Motor neuron (in vitro differentiated cells): ENCODE results near the gene C1QB. TPM values are rescaled to one million over a fixed set of nuclear protein-coding genes. Genes with fewer than 3 reads are reported as not detected.
"Not testable (repeated sequence)": the region's sequence is repeated elsewhere in the genome, so short reads cannot be mapped to it uniquely, and the experiment has no call there.

Experiments
- ATAC-seq, 8 experiments: fragments of 200-7000 bp; cut with Tn5 transposase; replicated peaks in 6 of 8; 2 replicates each; pipeline ENCODE4 v1.8.0; 2021; ENCODE audit warnings: mild to moderate bottlenecking in 8 of 8, moderate library complexity in 8 of 8
- H3K27ac ChIP-seq, 2 donors: fragments of 250-450 bp; sonication (Bioruptor Pico); 2 replicates each; pipeline ENCODE4 v1.9.0; 2021; ENCODE audit warnings: antibody characterized with exemption in 2 of 2, mild to moderate bottlenecking in 2 of 2, moderate library complexity in 1 of 2
- H3K4me1 ChIP-seq, 2 donors: fragments of 250-450 bp; sonication (Bioruptor Pico); replicated peaks in 1 of 2; 2 replicates each; pipeline ENCODE4 v1.6.1; 2021; ENCODE audit warnings: antibody characterized with exemption in 2 of 2, mild to moderate bottlenecking in 2 of 2, moderate library complexity in 1 of 2
- H3K4me3 ChIP-seq, 5 donors: fragments of 250-450 bp; sonication (Bioruptor Pico); 2 replicates each; pipeline ENCODE4 v1.9.0; 2021; ENCODE audit warnings: antibody characterized with exemption in 5 of 5, mild to moderate bottlenecking in 5 of 5, moderate library complexity in 4 of 5
- WGBS, 10 experiments: fragments of 450-650 bp; shearing (Covaris generic); methylation state at CpG; one replicate each; pipeline ENCODE4 v1.0.0; 2022; 5-methylcytosine and 5-hydroxymethylcytosine counted together
- in situ Hi-C, 9 experiments: fragments of 400-800 bp; cut with MboI; loops; one replicate each; pipeline ENCODE4 v1.15.0; 2021; ENCODE audit warnings: low sequenced_read_pairs in 9 of 9, low pct_unique_long_range_greater_than_20kb in 2 of 9; ENCODE audit not compliant: unreplicated experiment in 9 of 9
- total RNA-seq, 8 experiments: library from RNA; unstranded; fragments of 300-600 nt; gene quantifications; 2 replicates each; pipeline versions ENCODE4 v1.2.3 to v1.2.4, GENCODE V29; 2022

The C1QB gene
- total RNA-seq, 8 experiments from 2014 or later = 0.38 to 0.61 TPM; not detected in 6

- in situ Hi-C loops = loop anchor here in 3 of 9 experiments (25.0 kb wide), 1 partner anchor 533 kb away; no protein-coding TSS in a partner anchor
- no peak overlapping the region for H3K27ac ChIP-seq
- 34 to 100% (median 52%) methylated on average over 1 to 5 of the region's 5 CpGs; no CpG with 5 or more reads in 1 of the 10 experiments for WGBS, 10 experiments
- no peak overlapping the region for H3K4me3 ChIP-seq
- H3K4me1 ChIP-seq = peaks cover 0 to 13% of the 10 kb centered on the region in 2 donors
- ATAC-seq = peak in 1 of 8 experiments; percentile 18
These were observed 1.7 kb downstream of the C1QB start for GRCh38 chr1:22654692-22655091.

DNA sequence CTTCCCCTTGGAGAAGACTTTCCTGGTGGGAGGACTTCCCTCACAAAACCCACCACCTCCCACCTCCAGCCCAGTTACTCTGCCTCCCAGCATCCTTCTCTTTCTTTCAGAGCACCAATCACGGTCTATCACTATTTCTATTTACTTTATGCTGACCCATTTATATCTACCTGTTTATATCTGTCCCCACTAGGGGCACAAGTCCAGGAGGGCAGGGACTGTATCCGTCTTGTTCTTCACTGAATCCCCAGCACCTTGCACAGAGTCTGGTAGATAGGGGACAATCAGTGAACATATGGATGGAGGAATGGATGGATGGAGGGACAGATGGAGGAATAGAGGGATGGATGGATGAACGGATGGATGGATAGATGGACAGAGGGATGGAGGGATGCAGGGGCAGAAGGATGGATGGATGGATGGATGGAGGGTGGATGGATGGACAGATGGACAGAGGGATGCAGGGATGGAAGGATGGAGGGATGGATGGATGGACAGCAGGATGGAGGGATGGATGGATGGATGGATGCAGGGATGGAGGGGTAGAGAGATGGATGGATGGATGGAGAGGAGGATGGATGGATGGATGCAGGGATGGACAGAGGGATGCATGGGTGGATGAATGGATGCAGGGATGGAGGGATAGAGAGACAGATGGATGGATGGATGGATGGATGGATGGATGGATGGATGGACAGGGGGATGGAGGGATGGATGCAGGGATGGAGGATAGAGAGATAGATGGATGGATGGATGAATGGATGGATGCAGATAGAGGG lies 5.5 kb downstream of the C1QB start:
- H3K27ac ChIP-seq = no peak overlapping the region
- no peak for ATAC-seq
- 47 to 81% (median 65%) methylated on average over 1 to 3 of the region's 3 CpGs for WGBS, 10 experiments
- in situ Hi-C loops = loop anchor here in 3 of 9 experiments (25.0 kb wide), 1 partner anchor 529 kb away; no protein-coding TSS in a partner anchor
- H3K4me1 ChIP-seq = no peaks in the 10 kb centered on the region
- no peak overlapping the region for H3K4me3 ChIP-seq

DNA sequence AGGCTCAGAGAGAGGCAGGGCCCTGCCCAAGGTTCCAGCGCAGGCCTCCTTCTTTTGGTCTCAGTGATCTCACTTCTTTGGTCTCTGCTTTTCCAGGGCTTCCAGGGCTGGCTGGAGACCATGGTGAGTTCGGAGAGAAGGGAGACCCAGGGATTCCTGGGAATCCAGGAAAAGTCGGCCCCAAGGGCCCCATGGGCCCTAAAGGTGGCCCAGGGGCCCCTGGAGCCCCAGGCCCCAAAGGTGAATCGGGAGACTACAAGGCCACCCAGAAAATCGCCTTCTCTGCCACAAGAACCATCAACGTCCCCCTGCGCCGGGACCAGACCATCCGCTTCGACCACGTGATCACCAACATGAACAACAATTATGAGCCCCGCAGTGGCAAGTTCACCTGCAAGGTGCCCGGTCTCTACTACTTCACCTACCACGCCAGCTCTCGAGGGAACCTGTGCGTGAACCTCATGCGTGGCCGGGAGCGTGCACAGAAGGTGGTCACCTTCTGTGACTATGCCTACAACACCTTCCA lies 7.7 kb downstream of the C1QB start:
- Histone ChIP-seq H3K4me3 (no peak overlapping the region), H3K27ac (no peak overlapping the region), H3K4me1 (no peaks in the 10 kb centered on the region)
- 76 to 90% (median 84%) methylated on average over 1 to 17 of the region's 19 CpGs; no CpG with 5 or more reads in 4 of the 10 experiments for WGBS, 10 experiments
- no peak for ATAC-seq
- in situ Hi-C loops = loop anchor here in 3 of 9 experiments (25.0 kb wide), 1 partner anchor 527 kb away; no protein-coding TSS in a partner anchor

GRCh38 chr1:22661880-22662279 lies 8.8 kb downstream of the C1QB start:
- ATAC-seq = no peak
- H3K4me3 ChIP-seq = no peak overlapping the region
- in situ Hi-C loops = loop anchor here in 3 of 9 experiments (25.0 kb wide), 1 partner anchor 525 kb away; no protein-coding TSS in a partner anchor
- H3K4me1 ChIP-seq = peaks cover 0 to 4% of the 10 kb centered on the region in 2 donors
- 17 to 88% (median 81%) methylated on average over 1 to 2 of the region's 2 CpGs; no CpG with 5 or more reads in 1 of the 10 experiments for WGBS, 10 experiments
- H3K27ac ChIP-seq = no peak overlapping the region

DNA sequence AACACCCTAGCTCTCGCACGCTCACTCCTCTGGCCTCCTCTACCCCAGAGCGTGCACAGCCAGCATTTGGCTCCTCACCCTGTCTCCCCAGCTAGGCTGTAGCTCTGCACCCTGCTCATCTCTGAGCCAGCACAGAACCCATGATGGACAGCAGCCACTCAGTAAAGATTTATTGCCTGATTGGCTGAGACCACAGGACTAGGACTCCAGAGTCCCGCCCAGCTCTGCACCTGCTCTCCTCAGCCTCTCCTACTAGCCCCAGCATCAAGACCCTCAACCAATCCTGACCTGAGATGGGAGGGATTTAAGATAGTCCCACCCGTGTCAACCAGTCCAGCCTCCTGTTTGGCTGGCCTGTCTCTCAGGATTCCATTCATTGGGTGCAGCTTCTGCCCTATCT lies 9.3 kb downstream of the C1QB start:
- 55 to 90% (median 82%) methylated on average over 2 to 5 of the region's 5 CpGs; no CpG with 5 or more reads in 4 of the 10 experiments for WGBS, 10 experiments
- peak in 6 of 8 experiments; percentile 24 to 91 (median 37) for ATAC-seq
- Histone ChIP-seq H3K4me3 (no peak overlapping the region), H3K4me1 (peaks cover 0 to 5% of the 10 kb centered on the region in 2 donors), H3K27ac (no peak overlapping the region)
- in situ Hi-C loops = loop anchor here in 3 of 9 experiments (25.0 kb wide), 1 partner anchor 525 kb away; no protein-coding TSS in a partner anchor

GRCh38 chr1:22662986-22663408 lies 10.0 kb downstream of the C1QB start:
- Histone ChIP-seq H3K27ac (no peak overlapping the region), H3K4me1 (peaks cover 6 to 10% of the 10 kb centered on the region in 2 donors), H3K4me3 (no peak overlapping the region)
- in situ Hi-C loops = loop anchor here in 3 of 9 experiments (25.0 kb wide), 1 partner anchor 524 kb away; no protein-coding TSS in a partner anchor
- WGBS, 10 experiments = 40 to 92% (median 85%) methylated on average over 1 to 6 of the region's 8 CpGs; no CpG with 5 or more reads in 5 of the 10 experiments
- no peak for ATAC-seq

DNA sequence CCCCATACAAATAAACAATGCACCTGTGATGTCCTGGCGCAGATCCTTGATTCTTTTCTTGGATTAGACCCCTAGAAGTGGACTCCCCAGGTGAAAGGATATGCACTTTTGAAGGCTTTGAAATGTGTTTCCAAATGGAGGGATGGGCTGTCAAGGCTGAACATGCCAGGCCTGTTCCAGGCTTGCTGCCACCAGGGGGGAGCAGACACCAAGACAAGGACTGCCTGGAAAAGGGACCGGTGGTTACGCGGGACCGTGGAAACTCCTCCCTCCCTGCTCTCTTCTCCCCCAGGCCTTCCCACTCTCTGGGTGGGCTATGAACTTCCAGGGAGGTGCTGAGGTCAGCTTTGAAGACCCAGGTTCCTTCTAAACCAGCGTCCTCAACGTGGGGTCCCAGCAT lies 12.7 kb downstream of the C1QB start:
- ATAC-seq = peak in 7 of 8 experiments; percentile 56 to 86 (median 72)
- Histone ChIP-seq H3K4me1 (peaks cover 8 to 12% of the 10 kb centered on the region in 2 donors), H3K4me3 (no peak overlapping the region), H3K27ac (no peak overlapping the region)
- 20 to 50% (median 40%) methylated on average over 1 to 6 of the region's 7 CpGs; no CpG with 5 or more reads in 5 of the 10 experiments for WGBS, 10 experiments
- in situ Hi-C loops = loop anchor here in 3 of 9 experiments (25.0 kb wide), 1 partner anchor 522 kb away; no protein-coding TSS in a partner anchor

GRCh38 chr1:22666412-22666811 lies 13.4 kb downstream of the C1QB start:
- Histone ChIP-seq H3K4me3 (no peak overlapping the region), H3K4me1 (peaks cover 10 to 14% of the 10 kb centered on the region in 2 donors), H3K27ac (no peak overlapping the region)
- 0 to 93% (median 51%) methylated on average over 1 to 2 of the region's 2 CpGs; no CpG with 5 or more reads in 1 of the 10 experiments for WGBS, 10 experiments
- in situ Hi-C loops = loop anchor here in 3 of 9 experiments (25.0 kb wide), 1 partner anchor 521 kb away; no protein-coding TSS in a partner anchor
- peak in 1 of 8 experiments; percentile 52 for ATAC-seq

- 46 to 100% (median 100%) methylated on average over 1 to 2 of the region's 2 CpGs; no CpG with 5 or more reads in 4 of the 10 experiments for WGBS, 10 experiments
- in situ Hi-C loops = loop anchor here in 3 of 9 experiments (25.0 kb wide), 1 partner anchor 518 kb away; no protein-coding TSS in a partner anchor
- not testable (repeated sequence) for ATAC-seq, H3K27ac ChIP-seq, H3K4me3 ChIP-seq
- peaks cover 24 to 26% of the 10 kb centered on the region in 2 donors for H3K4me1 ChIP-seq
These were observed 15.8 kb downstream of the C1QB start for GRCh38 chr1:22668840-22669239.

GRCh38 chr1:22670352-22670975 lies 17.4 kb downstream of the C1QB start:
- WGBS, 10 experiments = 0 to 100% (median 53%) methylated on average over 1 to 11 of the region's 12 CpGs; no CpG with 5 or more reads in 1 of the 10 experiments
- no peak overlapping the region for H3K27ac ChIP-seq
- peaks cover 26 to 28% of the 10 kb centered on the region in 2 donors for H3K4me1 ChIP-seq
- in situ Hi-C loops = loop anchor here in 4 of 9 experiments (10.0 to 25.0 kb wide), 2 partner anchors 514 to 517 kb away; no protein-coding TSS in a partner anchor
- no peak overlapping the region for H3K4me3 ChIP-seq
- ATAC-seq = peak in 1 of 8 experiments; percentile 0

- no peak overlapping the region for H3K4me3 ChIP-seq
- peaks cover 25 to 26% of the 10 kb centered on the region in 2 donors for H3K4me1 ChIP-seq
- 39 to 100% (median 98%) methylated on average over 1 to 4 of the region's 4 CpGs; no CpG with 5 or more reads in 2 of the 10 experiments for WGBS, 10 experiments
- no peak for ATAC-seq
- in situ Hi-C loops = loop anchor here in 4 of 9 experiments (10.0 to 25.0 kb wide), 2 partner anchors 513 to 515 kb away; no protein-coding TSS in a partner anchor
- no peak overlapping the region for H3K27ac ChIP-seq
These were observed 19.0 kb downstream of the C1QB start for GRCh38 chr1:22671999-22672398.
